ENCODE results near the gene QSOX2. TPM values are rescaled to one million over a fixed set of nuclear protein-coding genes. Genes with fewer than 3 reads are reported as not detected.

The QSOX2 gene
- total RNA-seq, 4 donors from 2014 or later, result 2.9 to 7.1 (median 5.5) TPM

- H3K4me1 ChIP-seq, result no peaks in the 10 kb centered on the region
- H3K27me3 ChIP-seq, result peaks cover 0 to 93% (median 0%) of the 10 kb centered on the region in 4 donors
- no peak overlapping the region for H3K4me3 ChIP-seq
- intact Hi-C loops (cut with DNase I), result no loop called here
- DNase-seq, result no peak
- H3K27ac ChIP-seq, result no peak overlapping the region
- H3K36me3 ChIP-seq, result no peaks in the 10 kb centered on the region
- no peak for TF ChIP-seq CTCF (IDR thresholded peaks at IDR 0.05)
- no peaks in the 10 kb centered on the region for H3K9me3 ChIP-seq
- WGBS, 2 donors, result 64 to 83% methylated on average over 4 to 9 of the region's 11 CpGs
These were observed 65.0 kb downstream of the QSOX2 start for GRCh38 chr9:136180586-136180985.

- H3K4me1 ChIP-seq, result no peaks in the 10 kb centered on the region
- DNase-seq, result no peak
- H3K36me3 ChIP-seq, result no peaks in the 10 kb centered on the region
- no peaks in the 10 kb centered on the region for H3K9me3 ChIP-seq
- H3K27ac ChIP-seq, result no peak overlapping the region
- WGBS, 2 donors, result 86 to 93% methylated on average over 3 to 7 of the region's 13 CpGs
- no peak for TF ChIP-seq POLR2A (IDR thresholded peaks at IDR 0.05)
- no peak for TF ChIP-seq CTCF (IDR thresholded peaks at IDR 0.05)
- H3K4me3 ChIP-seq, result no peak overlapping the region
- H3K27me3 ChIP-seq, result peaks cover 0 to 92% (median 0%) of the 10 kb centered on the region in 4 donors
- intact Hi-C loops (cut with DNase I), result no loop called here
These were observed 65.9 kb downstream of the QSOX2 start for GRCh38 chr9:136179761-136180160.

GRCh38 chr9:136179101-136179616 lies 66.5 kb downstream of the QSOX2 start:
- Histone ChIP-seq H3K4me3 (no peak overlapping the region), H3K9me3 (no peaks in the 10 kb centered on the region), H3K36me3 (no peaks in the 10 kb centered on the region), H3K27ac (no peak overlapping the region), H3K4me1 (no peaks in the 10 kb centered on the region), H3K27me3 (peaks cover 0 to 86% (median 0%) of the 10 kb centered on the region in 4 donors)
- no peak for DNase-seq
- 56 to 57% methylated on average over 6 to 7 of the region's 12 CpGs for WGBS, 2 donors
- TF ChIP-seq POLR2A (IDR thresholded peaks at IDR 0.05), result no peak
- TF ChIP-seq CTCF (IDR thresholded peaks at IDR 0.05), result no peak
- intact Hi-C loops (cut with DNase I), result no loop called here

- Histone ChIP-seq H3K27ac (no peak overlapping the region), H3K4me1 (no peaks in the 10 kb centered on the region), H3K36me3 (no peaks in the 10 kb centered on the region), H3K9me3 (no peaks in the 10 kb centered on the region), H3K27me3 (peaks cover 0 to 81% (median 0%) of the 10 kb centered on the region in 4 donors), H3K4me3 (no peak overlapping the region)
- TF ChIP-seq POLR2A (IDR thresholded peaks at IDR 0.05) (no peak), CTCF (IDR thresholded peaks at IDR 0.05) (no peak)
- WGBS, 2 donors, result 0 to 20% methylated on average over 1 of the region's 8 CpGs
- intact Hi-C loops (cut with DNase I), result no loop called here
- DNase-seq, result no peak
These were observed 66.9 kb downstream of the QSOX2 start for GRCh38 chr9:136178773-136179075.

DNA sequence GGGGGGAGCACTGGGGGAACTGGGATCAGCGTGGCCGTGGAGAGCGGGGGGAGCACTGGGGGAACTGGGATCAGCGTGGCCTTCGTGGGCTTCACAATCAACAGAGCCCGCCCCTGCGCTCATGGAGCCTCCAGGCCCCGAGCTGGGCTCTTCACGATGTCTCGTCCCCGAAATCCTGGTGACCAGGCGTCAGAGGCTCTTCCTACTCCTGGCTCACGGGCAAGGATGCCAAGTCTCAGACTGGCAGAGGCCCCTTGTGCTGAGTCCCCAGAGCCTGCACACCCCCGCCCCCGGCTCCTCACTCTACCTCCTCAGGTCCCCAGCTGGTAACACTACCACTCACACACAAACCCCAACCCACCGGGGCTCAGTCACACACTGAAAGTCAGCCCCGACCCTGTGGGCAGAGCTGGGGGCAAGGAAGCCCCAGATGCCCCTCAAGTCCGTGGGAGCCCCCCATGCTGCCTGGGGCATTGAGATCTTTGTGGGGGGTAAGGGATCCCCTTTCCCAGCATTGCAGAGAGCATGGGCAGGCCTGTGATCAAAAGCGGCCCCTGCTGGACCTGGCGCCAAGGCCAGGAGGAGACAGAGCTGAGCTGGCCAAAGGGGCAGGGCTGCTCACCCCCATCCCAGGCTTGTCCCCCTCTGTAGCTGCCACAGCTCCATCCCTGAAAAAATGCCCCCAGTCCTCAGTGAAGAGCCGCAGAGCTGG lies 67.4 kb downstream of the QSOX2 start:
- 76 to 79% methylated on average over 3 to 11 of the region's 21 CpGs for WGBS, 2 donors
- TF ChIP-seq POLR2A (IDR thresholded peaks at IDR 0.05) (no peak), CTCF (IDR thresholded peaks at IDR 0.05) (no peak)
- Histone ChIP-seq H3K27me3 (peaks cover 0 to 78% (median 0%) of the 10 kb centered on the region in 4 donors), H3K9me3 (no peaks in the 10 kb centered on the region), H3K4me3 (no peak overlapping the region), H3K4me1 (no peaks in the 10 kb centered on the region), H3K36me3 (no peaks in the 10 kb centered on the region), H3K27ac (no peak overlapping the region)
- intact Hi-C loops (cut with DNase I), result no loop called here
- no peak for DNase-seq
